Putamen (tissue), 1 donor: Measurements from ENCODE around the gene KIAA1328.
"Not testable (repeated sequence)": the region's sequence is repeated elsewhere in the genome, so short reads cannot be mapped to it uniquely, and the experiment has no call there.

Experiments
- DNase-seq: peaks from one replicate; pipeline ENCODE4 v3.0.0-alpha.2; 2016; ENCODE audit warnings: low spot score

The KIAA1328 gene

DNA sequence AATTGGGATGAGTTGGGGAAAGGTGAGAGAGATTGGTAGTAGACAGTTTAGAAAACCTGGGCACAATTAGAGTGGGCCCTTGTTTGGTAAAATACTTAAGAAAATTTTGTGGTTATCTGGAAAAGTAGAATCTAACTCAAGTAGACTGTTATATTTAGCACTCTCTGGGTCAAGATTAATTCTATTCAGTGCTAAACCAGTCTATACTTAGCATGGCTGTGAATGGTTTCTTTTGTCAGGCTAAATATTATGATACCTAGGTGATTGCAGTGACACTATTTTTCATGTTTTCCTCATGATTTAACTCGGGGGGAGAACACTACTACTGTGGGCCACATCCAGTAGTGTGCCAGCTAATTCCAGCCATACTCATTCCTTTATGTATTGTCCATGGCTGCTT lies 58.9 kb downstream of the KIAA1328 start:
- no peak for DNase-seq

DNA sequence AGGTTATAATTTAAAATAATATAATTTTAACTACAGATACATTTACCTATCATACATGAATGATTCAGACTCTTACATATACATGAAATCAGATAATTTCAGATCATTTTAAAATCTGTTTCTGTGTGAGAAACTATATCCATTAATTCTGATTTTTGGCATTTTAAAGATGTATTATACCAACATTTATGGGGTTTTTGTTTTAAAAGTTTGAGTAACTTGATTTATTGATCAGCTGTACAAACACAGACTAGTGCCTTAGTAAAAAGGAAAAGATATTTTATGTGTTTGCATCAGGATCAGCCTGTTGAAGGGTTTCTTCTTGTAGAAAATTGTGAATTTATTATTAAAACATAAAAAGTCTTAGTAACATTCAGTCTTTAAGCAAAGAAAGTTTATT lies 59.9 kb downstream of the KIAA1328 start:
- no peak for DNase-seq

DNA sequence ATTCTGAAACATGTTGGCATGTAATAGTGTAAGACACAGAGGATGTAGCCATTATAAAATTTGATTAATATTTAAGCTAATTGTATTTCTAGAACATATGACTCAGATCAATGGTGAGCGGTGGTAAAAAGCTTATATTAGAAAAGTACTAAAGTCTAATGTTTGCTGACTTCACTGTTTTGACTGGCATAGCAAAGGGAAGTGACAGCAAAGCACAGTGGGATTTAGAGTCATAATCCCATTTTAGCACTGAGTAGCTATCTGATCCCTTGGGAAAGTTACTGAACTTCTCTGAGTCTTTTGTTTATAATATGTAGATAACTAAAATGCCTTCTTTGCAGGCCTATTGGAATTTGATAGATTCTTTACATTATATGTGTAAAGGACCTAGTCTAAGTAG lies 60.4 kb downstream of the KIAA1328 start:
- DNase-seq, result no peak

DNA sequence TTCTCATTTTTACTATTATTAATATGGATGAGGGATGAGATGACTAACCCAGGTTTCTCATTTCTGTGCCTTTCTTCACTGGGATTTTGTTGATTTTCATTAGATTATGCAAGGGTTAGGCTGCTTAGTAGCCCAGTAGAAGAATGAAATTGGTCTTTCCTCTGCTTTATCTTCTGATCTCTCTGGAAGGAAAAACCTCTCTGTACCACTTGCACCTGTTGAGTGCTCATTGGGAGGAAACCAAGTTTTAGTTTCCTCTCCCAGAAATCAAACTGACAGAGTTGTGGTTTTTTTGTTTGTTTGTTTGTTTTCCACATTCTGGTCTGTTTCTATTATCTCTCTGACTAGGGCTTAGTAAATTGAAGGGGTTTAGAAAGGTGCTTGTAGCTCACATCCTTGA lies 60.8 kb downstream of the KIAA1328 start:
- no peak for DNase-seq

DNA sequence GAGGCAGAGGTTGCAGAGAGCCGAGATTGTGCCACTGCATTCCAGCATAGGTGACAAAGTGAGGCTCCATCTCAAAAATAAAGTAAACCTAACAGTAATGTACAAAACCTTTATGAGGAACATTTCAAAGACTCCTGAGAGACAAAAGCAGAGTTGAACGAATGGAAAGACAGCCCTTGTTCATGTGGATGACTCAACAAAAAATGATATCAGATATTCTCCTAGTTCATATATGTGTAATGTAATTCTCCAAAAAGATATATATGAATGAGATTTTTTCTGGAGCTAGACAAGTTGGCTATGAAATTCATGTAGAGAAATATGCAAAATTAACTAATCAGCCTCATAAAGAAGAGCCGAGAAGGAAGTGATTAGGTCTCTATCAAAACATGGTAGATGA lies 61.7 kb downstream of the KIAA1328 start:
- DNase-seq, result no peak

DNA sequence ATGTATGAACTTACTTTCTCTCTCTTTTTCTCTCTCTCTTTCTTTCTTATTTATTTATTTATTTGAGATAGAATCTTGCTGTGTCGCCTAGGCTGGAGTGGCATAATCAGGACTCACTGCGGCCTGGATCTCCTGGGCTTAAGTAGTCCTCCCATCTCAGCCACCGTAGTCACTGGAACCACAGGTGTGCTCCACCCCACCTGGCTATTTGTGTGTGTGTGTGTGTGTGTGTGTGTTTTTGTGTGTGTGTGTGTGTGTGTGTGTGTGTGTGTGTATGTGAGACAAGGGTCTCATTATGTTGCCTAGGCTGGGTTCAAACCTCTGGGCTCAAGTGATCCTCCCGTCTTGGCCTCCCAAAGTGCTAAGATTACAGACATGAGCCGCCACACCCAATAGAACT lies 64.3 kb downstream of the KIAA1328 start:
- DNase-seq, result no peak

DNA sequence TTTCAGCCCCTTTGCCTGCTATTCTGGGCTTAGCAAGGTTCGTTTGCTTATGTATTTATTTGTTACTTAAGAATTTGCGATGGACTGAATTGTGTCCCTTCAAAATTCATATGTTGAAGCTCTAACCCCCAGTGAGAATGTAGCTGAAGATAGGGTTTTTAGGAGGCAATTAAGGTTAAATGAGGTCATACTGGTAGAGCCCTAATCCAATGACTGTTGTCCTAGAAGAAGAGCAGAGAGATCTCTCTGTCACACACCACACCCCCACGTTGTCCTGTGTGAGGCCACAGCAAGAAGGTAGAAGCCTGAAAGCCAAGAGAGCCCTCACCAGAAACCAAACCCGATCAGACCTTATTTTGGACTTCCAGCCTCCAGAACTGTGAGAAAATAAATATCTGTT lies 66.7 kb downstream of the KIAA1328 start:
- no peak for DNase-seq

DNA sequence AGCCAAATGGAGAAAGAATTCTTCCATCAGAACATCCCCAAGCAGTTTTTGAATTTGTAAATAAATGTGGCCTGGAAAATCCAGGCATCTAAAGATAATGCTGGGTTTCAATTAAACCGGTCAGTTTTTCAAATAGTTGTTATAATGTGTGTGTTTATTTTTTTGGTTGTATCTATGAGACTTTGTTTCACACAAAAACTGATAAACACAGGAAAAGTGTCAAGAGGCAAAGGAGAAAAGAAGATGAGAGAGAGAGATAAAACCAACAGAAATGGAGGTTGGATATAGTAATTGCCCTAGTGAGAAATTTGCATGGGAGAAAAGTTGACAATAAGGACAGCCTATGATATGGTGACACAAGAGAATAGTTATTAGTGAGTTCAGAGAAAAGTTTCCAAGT lies 68.3 kb downstream of the KIAA1328 start:
- no peak for DNase-seq

DNA sequence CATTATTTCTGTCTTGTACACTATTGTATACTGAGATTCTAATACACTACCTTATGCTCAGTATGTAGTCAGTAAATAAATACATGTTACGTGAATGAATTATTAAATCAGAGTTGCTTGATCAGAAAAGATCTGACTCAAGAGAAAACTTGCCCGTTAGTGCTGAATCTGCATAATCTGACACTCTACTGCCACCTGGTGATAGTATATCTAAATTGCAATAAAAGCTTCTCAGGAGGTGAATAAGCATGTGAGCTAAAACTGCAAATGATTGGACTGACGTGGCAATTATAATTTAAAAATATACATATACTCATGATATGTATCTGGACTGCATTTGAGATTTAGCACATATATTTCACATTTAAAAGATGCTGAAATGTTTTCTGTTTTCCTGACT lies 70.4 kb downstream of the KIAA1328 start:
- no peak for DNase-seq

DNA sequence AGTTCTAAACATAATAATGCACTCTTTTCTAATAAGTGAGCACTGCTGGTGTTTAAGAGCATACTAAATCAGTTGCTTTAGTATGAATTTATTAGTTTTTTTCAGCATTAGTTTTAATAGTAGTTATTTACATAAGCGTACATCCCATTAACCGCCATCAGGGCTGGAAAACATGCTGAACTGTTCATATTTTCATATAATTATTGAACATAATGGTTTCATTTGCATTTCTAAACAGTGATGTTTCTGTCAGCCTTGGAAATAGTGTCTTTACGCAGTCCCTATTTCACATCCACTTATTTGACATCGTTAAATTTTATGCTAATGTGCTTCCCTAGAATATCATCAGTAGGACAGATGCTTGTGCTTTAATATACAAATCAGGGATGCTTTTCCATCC lies 71.5 kb downstream of the KIAA1328 start:
- no peak for DNase-seq

DNA sequence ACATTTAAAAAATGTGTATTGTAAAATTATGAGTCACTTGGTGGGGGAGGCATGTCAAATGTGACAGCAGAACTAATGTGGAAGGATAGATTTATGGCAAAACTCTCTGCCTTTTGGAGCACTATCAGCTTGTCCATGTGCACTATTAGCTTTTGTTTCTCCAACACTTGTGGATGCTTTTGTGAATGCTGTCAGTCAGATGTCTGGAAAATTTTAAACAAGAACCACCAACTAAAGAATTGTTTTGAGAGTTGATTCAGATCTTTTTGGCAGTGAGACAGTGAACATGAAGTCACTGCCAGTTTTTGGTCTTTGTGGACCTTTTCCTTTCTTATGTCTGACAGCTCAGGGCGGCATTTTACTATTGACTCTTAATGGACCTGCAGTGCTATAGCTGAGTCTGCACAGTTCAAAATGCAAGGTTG lies 72.4 kb downstream of the KIAA1328 start:
- no peak for DNase-seq

DNA sequence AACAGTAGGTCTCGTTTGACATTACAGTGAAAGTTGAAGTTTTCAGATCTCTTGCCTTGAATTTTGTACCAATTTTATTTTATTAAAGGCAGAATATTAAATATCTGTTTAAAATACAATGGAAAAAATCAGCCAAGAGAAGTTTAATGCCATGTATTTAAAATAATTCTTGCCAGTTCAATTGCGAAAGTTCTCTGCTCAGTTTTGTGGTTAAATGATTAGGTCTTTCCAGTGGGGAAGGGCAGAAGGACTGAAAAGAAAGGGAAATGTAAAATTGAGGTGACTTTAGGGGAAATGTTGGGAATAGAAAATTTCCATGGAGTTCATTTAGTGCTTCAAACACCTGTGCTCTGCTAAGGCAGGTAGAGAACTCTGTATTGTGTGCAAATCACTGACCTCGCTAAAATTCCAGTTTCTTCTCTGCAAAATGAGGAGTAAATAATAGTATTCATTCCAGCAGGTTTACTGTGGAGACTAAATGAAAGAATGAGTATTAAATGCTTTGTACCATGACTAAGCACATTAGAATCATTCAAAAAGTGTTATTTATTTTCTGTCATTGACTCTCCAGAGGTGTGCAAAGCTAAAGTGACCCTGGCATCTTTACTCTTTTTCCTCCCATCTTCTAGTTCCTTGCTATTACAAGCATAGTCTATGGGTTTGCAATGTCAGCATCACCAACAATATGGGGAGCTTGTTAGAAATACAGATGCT lies 74.4 kb downstream of the KIAA1328 start:
- no peak for DNase-seq

DNA sequence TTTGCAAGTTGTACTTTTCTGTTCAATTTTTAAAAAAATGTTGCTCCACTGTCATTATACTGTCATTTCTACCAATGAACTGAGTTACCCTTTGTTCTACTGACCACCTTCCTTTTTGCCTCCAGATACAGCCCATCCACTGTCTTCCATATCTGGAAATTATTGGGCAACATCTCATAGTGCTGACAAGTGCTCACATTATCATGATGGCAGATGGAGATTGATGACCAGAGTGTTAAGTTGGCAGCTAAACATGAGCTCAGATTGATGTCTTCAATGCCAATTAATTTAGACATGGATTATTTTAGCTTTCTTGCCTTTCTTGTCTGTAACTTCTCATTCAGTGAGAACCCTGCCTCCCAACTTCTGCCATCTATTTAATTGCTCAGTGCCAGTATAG lies 76.6 kb downstream of the KIAA1328 start:
- DNase-seq, result no peak

DNA sequence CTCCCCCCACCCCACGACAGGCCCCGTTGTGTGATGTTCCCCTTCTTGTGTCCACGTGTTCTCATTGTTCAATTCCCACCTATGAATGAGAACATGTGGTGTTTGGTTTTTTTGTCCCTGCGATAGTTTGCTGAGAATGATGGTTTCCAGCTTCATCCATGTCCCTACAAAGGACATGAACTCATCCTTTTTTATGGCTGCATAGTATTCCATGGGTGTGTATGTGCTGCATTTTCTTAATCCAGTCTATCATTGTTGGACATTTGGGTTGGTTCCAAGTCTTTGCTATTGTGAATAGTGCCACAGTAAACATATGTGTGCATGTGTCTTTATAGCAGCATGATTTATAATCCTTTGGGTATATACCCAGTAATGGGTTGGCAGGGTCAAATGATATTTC lies 80.4 kb downstream of the KIAA1328 start:
- DNase-seq, result not testable (repeated sequence)

DNA sequence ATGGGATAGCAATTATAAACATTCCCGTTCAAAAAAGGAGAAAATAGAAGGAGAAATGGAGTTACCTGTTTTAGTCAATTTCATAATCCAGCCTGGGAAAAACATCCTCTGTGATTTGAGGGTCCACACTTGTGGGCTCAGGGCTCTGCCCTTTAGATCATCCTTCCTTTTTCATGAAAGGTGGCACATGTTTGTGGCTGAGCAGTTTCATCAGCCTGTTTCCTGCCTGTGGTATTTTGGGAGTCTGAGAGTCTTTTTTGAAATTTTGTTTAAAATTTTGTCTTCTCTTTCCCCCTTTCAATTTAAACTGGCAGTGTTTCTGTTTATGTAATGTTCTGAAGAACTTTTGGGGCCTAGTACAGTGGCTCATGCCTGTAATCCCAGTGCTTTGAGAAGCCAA lies 84.0 kb downstream of the KIAA1328 start:
- no peak for DNase-seq

DNA sequence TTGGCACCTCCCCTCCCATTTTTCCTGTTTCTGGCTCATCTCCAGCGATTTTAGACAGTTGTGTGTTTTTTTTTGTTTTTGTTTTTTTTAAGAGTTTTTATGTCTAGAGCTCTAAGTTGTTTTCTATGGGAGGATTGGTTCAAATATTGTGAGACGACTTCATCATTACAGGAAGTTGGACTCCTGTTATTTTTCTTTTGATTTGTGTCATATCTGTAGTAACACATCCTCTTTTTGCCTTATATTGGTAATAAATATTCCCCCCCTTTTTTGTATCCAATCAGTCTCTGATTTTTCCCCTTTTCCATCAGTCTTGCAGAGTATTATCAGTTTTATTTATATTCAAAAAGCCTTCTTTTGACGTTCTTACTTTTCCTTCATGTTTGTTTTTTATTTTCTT lies 89.0 kb downstream of the KIAA1328 start:
- no peak for DNase-seq

DNA sequence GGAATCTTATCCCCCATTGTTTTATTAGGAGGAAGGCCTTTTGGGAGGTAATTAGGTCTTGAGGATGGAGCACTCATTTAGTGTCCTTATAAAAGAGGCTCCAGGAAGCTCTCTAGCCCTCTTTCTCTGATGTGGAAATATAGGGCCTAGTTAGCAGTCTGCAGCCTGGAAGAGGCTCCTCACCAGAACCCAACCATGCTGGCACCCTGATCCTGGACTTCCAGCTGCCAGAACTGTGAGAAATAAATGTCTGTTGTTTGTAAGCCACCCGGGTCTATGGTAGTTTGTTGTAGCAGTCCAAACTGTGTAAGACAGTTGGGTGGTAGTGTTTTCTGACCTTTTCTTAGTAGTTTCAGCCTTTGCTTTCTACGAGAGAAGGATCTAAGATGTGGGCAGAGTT lies 100.7 kb downstream of the KIAA1328 start:
- no peak for DNase-seq

DNA sequence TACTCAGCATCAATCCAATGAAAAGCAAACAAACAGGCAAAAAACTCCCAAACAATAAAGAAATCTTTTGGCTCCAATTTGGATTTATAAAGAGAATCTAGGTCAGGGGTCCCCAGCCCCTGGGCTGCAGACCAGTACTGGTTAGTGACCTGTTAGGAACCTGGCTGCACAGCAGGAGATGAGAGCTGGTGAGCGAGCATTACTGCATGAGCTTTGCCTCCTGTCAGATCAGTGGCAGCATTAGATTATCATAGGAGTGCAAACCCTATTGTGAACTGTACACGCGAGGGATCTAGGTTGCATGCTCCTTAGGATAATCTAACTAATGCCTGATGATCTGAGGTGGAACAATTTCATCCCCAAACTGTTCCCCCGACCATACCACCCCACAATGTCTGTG lies 102.2 kb downstream of the KIAA1328 start:
- DNase-seq, result no peak

DNA sequence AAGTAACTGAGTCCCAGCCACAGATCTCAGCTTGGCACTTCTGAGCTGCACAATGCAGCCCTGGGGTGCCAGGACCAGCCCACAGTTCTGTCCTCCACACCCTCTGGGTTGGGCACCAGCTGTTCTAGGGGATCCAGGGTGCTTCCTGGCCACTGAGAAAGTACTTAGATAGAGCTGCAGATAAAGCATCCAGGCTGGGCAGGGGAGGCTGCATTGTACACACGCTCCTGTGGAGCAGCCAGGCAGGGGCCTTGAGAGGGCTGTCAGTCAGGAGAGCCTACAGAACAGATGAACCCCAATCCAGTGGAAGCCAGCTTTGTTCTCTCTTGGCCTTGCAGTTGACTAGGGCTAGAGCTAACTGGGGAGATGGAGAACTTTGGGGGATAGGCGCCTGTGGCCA lies 104.6 kb downstream of the KIAA1328 start:
- no peak for DNase-seq

DNA sequence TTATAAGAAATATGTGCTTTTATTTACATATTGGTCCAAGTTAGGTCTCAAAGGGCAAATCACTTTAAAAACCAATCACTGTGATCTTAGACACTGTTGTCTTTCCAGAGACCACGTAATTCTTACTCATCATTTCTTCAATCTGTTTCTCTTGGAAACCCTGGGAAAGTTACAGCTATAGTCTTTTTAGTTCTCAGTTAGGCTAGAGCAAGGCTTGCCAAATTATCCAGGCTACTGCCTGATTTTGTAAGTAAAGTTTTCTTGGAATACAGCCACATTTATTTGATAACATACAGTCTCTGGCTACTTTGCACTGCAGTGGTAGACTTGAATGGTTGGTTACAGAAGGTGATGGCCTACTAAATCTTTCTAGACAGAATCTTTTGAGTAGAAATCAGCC lies 106.0 kb downstream of the KIAA1328 start:
- DNase-seq, result no peak

DNA sequence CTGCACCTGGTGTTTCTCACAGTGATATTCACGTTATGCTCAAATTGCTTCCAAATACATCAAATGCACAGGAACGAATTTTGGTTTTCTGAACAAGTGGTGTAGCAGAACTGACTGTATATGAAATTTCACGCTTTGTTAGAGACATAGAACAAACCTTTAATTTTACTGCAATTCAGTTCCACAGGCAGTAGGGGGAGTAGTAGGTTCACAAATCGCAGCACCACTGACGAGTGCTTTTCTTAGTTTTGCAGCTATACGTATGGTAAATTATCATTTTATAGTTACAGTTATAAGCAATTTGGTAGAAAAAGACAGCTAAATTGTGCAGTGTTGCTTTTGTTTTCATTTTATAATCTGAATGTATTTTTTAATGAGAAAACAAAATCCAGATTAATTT lies 113.3 kb downstream of the KIAA1328 start:
- no peak for DNase-seq

DNA sequence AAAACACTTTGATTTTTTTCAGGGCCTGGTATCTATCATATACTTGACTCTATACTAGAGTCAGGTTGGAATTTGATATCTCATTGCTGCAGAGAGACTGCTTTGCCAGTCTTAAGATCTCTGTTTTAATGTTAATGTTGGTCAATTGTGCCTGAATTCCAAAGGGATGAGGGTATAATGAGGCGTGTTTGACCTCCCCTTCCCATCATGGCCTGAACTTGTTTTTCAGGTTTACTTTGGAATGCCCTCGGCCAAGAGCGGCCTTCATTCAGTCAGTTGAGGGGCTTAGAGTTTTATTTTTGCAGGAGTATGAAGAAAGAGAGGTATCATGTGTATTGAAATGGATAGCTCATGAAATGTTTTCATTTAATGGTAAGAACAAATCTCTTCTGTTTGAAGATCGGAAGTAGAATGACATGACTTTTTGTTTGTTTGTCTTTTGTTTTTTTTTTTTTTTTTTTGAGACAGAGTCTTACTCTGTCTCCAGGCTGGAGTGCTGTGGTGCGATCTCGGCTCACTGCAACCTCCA lies 119.0 kb downstream of the KIAA1328 start:
- DNase-seq, result no peak

DNA sequence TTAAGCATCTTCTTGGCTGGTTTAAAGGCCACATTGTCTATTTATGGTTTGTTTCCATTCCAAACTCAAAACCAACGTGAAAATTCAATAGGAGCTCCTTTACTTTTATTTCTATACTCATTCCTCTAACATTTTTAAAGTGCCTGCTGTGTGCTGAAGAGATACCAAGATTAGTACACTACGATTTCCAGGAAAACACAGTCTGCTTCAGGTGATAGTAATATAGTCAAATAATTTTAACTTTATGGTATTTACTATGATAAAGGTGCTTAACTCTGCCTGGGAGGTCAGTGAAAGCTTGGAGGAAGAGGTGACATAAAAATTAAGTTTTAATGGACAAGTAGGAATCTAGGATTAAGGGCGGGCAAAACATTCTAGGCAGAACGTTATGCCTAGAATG lies 121.4 kb downstream of the KIAA1328 start:
- DNase-seq, result no peak

DNA sequence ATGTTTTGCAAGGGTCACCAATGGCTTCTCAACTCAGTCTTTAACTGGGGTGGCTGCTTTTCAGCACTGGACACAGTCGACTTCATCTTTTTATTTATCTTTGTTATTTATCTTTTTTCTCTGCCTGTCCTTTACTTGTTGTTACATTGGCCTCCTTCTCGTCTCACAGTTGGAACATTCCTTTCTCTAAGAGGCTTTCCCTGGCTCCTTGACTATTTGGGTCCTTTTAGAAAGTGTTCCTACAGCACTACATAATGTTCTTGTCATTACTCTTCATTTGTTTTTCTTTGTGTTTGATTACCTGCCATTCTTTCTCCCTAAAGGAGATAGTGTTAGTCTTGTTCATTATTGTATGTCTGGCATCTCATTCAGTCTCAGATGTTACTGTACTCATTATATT lies 122.0 kb downstream of the KIAA1328 start:
- DNase-seq, result no peak
